ENCODE measurements around the gene AOC1. TPM values are rescaled to one million over a fixed set of nuclear protein-coding genes. Genes with fewer than 3 reads are reported as not detected.
A peak's percentile ranks its signal among the peaks of the same experiment; 100 is the strongest.

Gene AOC1
- total and polyA plus RNA-seq, 9 donors = 0.26 to 0.95 TPM; not detected in 7

DNA sequence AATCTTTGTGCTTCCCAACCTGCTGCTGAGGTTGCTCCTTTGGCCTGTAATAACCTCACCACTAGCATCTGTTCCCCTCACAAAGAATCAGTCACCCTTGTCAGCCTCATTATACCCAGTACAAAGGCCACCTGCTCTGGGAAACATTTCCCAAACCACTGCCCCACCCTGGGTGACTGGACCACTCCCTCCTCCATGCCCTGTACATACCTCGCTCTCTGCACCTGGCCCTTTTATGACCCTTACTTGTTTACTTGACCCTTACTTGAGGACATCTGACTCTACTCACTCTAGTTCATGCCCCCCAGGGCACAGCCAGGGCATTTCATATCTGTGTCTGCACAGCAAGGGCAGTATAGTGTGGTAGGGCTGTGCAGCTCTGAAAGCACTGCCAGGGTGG lies 21.4 kb upstream of the AOC1 start:
- Histone ChIP-seq H3K4me1 (ENCODE audit: insufficient read depth) (peaks cover 6% of the 10 kb centered on the region), H3K27ac (no peak overlapping the region), H3K36me3 (no peaks in the 10 kb centered on the region), H3K27me3 (no peaks in the 10 kb centered on the region), H3K4me3 (no peak overlapping the region), H3K9me3 (no peaks in the 10 kb centered on the region)
- DNase-seq = no peak
- no peak for TF ChIP-seq EP300 (IDR thresholded peaks at IDR 0.05)
- no peak for TF ChIP-seq POLR2A (IDR thresholded peaks at IDR 0.05)
- TF ChIP-seq CTCF (IDR thresholded peaks at IDR 0.05) = no peak
- intact Hi-C loops (cut with DNase I) = no loop called here
- 0 to 90% (median 85%) methylated on average over 1 of the region's 1 CpG for WGBS, 3 donors

DNA sequence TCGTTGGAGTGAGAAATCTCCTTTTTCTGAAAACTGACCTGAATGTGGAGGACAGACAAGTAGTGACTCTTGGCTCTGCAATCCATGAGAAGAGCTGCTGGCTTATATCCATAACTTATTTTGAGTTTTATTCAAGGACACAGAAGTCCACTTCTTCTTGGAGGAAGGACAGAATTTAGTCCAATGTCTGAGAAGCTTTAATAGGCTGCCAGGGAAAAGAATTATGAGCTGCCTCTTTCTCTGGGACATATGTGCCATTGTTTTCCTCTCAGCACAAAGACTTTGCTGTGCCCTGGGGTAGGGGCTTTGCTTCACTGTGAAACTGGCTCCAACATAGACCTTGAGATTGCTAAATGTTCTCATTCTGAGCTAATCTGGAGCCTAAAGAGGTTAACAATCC lies 20.5 kb upstream of the AOC1 start:
- no peak overlapping the region for H3K4me3 ChIP-seq
- peak overlapping the region in 1 of 2 donors; percentile 22 for H3K27ac ChIP-seq
- intact Hi-C loops (cut with DNase I) = no loop called here
- TF ChIP-seq CTCF (IDR thresholded peaks at IDR 0.05) (no peak), EP300 (IDR thresholded peaks at IDR 0.05) (no peak), POLR2A (IDR thresholded peaks at IDR 0.05) (no peak)
- no peak for DNase-seq
- H3K27me3 ChIP-seq = no peaks in the 10 kb centered on the region
- WGBS, 3 donors = 0 to 11% (median 3%) methylated on average over 1 of the region's 1 CpG
- peaks cover 6% of the 10 kb centered on the region for H3K4me1 ChIP-seq (ENCODE audit: insufficient read depth)
- no peaks in the 10 kb centered on the region for H3K9me3 ChIP-seq
- H3K36me3 ChIP-seq = no peaks in the 10 kb centered on the region

- intact Hi-C loops (cut with DNase I) = no loop called here
- Histone ChIP-seq H3K36me3 (no peaks in the 10 kb centered on the region), H3K27ac (no peak overlapping the region), H3K4me3 (no peak overlapping the region), H3K4me1 (ENCODE audit: insufficient read depth) (peaks cover 6% of the 10 kb centered on the region), H3K9me3 (no peaks in the 10 kb centered on the region), H3K27me3 (no peaks in the 10 kb centered on the region)
- DNase-seq = no peak
- TF ChIP-seq POLR2A (IDR thresholded peaks at IDR 0.05) = no peak
- no peak for TF ChIP-seq EP300 (IDR thresholded peaks at IDR 0.05)
- TF ChIP-seq CTCF (IDR thresholded peaks at IDR 0.05) = no peak
- whole genome bisulfite sequencing, 3 donors = 79 to 88% (median 83%) methylated on average over 1 of the region's 1 CpG
These were observed 17.3 kb upstream of the AOC1 start for GRCh38 chr7:150835019-150835418.

- peak in 1 of 5 donors; percentile 1 for DNase-seq
- Histone ChIP-seq H3K9me3 (no peaks in the 10 kb centered on the region), H3K4me1 (ENCODE audit: insufficient read depth) (peaks cover 6% of the 10 kb centered on the region), H3K4me3 (no peak overlapping the region), H3K27me3 (no peaks in the 10 kb centered on the region), H3K36me3 (no peaks in the 10 kb centered on the region), H3K27ac (no peak overlapping the region)
- TF ChIP-seq CTCF (IDR thresholded peaks at IDR 0.05) (no peak), POLR2A (IDR thresholded peaks at IDR 0.05) (no peak), EP300 (IDR thresholded peaks at IDR 0.05) (no peak)
- intact Hi-C loops (cut with DNase I) = no loop called here
- WGBS, 3 donors = 78 to 89% (median 87%) methylated on average over 5 to 6 of the region's 6 CpGs
These were observed 16.5 kb upstream of the AOC1 start for GRCh38 chr7:150835702-150836280.
